Measurements from ENCODE around the gene KRI1.

KRI1 gene

GRCh38 chr19:10516671-10517286, 49.0 kb downstream of the KRI1 start:
- no peak for DNase-seq

GRCh38 chr19:10516064-10516385, 49.8 kb downstream of the KRI1 start:
- DNase-seq = no peak

- DNase-seq = no peak
These were observed 51.3 kb downstream of the KRI1 start for GRCh38 chr19:10514211-10515145.

GRCh38 chr19:10513223-10513622, 52.6 kb downstream of the KRI1 start:
- no peak for DNase-seq

- DNase-seq = no peak
These were observed 55.5 kb downstream of the KRI1 start for GRCh38 chr19:10510301-10510802.

GRCh38 chr19:10508707-10509106, 57.1 kb downstream of the KRI1 start:
- no peak for DNase-seq

GRCh38 chr19:10508036-10508435, 57.8 kb downstream of the KRI1 start:
- DNase-seq = no peak

GRCh38 chr19:10505583-10506229, 60.1 kb downstream of the KRI1 start:
- no peak for DNase-seq

All from NCI-H2029 treated with DMSO at 0.1 percent for 48 hours (cell line).